Left renal cortex interstitium (tissue), 4 donors: ENCODE results near the gene MBD5. TPM values are rescaled to one million over a fixed set of nuclear protein-coding genes. Genes with fewer than 3 reads are reported as not detected.

ENCODE experiments used
- polyA plus RNA-seq, 4 donors: library from polyadenylated mRNA; unstranded; fragments of 120-200 nt; gene quantifications; one replicate each; pipeline ENCODE4 v1.2.1, GENCODE V29; 2013; ENCODE audit not compliant: insufficient read length in 4 of 4

The MBD5 gene
- polyA plus RNA-seq, 4 donors, result 44.4 to 57.7 (median 46.5) TPM

Other genes starting within 250 kb of the MBD5 start
- gene ACVR2A, start 176.1 kb upstream of the MBD5 start, polyA plus RNA-seq, result 10 to 100 TPM; 22.4 to 28.0 (median 24.5) TPM
- 100 to 1,000 TPM in 3 of 4 donors, 10 to 100 TPM in 1; 100.0 to 141 (median 113) TPM for gene ORC4, start 354 bp upstream of the MBD5 start, polyA plus RNA-seq